Stimulated activated CD4-positive, alpha-beta T cell treated with anti-CD3 and anti-CD28 coated beads, Interleukin-1b, Interleukin-23, amount 100 ng/mL, for 4 hours (primary cell): ENCODE data around the gene MAGEF1.

ENCODE experiments used
- DNase-seq, 2 donors: peaks; one replicate each; pipeline ENCODE4 v3.0.0-alpha.2; 2020; ENCODE audit warnings: low read depth in 2 of 2

MAGEF1 gene

GRCh38 chr3:184725176-184725719 lies 13.4 kb upstream of the MAGEF1 start:
- DNase-seq: no peak

- DNase-seq: no peak
Measured at GRCh38 chr3:184724699-184725098, 12.8 kb upstream of the MAGEF1 start.

- DNase-seq: no peak
Measured at GRCh38 chr3:184719709-184720108, 7.8 kb upstream of the MAGEF1 start.

GRCh38 chr3:184718431-184718830 lies 6.6 kb upstream of the MAGEF1 start:
- DNase-seq: no peak

DNA sequence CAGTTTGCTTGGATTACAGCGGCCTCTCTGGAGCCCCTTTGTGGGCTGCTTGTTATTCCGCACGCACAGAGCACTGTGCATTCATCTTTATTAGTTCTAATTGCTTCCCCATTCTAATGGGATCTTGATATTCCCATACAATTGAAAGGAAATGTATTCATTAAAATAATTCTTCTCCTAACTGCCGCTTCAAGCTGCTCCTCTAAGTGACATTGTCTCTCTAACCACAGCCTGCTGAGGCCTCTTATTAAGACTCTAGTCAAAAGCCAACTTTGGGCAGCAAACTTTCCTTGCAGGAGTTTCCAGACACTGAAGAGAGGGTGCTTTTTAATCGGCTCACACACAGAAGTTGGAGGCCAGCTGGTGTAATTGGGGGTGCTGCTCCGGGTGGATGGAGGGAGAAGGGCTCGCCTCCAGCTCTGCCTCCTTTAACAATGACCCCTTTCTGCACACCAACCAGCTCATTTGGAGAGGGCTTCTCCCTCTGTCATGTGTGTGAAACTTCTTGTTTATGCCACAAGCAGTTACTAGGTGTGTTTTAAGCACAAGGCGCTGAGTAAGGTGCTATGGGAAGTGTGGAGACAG lies 5.6 kb upstream of the MAGEF1 start:
- no peak for DNase-seq

DNA sequence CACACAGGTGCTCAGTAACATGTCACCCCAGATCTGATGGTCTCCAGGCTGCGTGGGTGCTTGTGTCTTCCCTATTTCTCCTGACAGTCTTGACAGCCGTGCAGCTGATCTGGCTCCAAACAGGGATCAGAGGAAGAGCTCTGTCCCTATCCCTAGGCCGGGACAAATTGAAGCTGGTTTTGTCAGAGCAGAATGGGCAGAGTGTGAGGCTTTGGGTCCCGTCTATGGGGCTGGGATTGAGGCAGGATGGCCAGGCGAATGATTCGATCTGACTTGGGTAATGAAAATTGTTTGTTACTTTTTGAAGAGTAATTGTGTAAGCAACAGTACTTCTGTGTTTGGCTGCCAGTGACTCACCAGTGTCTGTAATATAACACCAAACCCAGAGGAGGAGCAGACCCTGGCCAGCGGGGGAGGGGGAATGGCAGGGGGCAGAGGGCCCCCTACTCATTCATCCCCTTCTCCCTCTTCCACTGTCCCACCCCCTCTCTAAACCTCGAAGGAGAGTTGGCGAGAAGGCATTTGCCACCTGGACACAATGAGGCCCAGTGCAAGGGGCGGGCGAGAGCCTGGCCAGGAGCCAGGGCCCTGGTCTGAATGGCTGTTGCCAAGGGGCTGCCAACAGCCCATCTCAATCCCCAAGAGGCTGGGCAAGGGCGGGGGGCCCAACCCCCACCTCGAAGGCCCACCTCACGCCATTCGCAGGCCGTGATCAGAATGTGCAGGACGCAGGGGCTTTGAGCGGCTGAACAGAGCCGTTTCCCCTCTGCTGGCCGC lies 4.9 kb upstream of the MAGEF1 start:
- no peak for DNase-seq

GRCh38 chr3:184715943-184716621 lies 4.2 kb upstream of the MAGEF1 start:
- no peak for DNase-seq

- no peak for DNase-seq
Measured at GRCh38 chr3:184713521-184713920, 1.7 kb upstream of the MAGEF1 start.

GRCh38 chr3:184713040-184713355 lies 1.1 kb upstream of the MAGEF1 start:
- no peak for DNase-seq

DNA sequence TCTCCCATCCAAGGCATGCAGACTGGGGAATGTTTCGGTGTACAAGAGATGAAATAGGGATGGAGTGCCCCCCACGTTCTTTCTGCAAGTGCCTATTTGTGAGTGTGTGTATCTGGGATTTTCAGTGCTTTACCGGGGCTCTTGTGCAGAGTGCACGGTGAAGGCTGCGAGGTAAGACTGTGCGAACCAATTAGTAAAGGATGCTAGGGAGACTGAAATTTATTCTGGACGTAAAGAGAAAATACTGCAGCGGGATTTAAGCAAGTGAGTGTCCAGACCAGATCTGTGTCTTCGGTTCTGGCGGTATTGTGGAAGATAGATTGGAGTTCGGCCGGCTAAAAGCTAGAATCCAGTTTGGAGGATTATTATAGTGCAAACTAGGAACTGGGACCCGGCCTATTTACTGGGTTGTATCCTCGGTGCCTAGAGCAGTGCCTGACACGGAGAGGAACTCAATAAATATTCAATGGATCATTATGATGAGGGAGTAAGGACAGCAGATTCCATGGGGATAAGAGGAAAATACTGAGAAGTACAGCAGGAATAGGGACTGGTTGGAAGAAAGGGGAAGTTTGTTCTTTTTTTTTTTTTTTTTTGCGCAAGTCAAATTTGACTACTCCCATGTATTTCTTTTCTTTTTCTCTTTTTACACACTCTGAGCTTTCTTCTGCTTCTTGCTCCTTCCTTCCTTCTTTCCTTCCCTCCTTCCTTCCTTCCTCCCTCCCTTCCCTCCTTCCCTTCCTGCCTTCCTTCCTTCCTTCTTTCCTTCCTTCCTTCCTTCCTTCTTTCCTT lies 580 bp upstream of the MAGEF1 start:
- no peak for DNase-seq

- DNase-seq: no peak
Measured at GRCh38 chr3:184710870-184711492, 883 bp downstream of the MAGEF1 start.

DNA sequence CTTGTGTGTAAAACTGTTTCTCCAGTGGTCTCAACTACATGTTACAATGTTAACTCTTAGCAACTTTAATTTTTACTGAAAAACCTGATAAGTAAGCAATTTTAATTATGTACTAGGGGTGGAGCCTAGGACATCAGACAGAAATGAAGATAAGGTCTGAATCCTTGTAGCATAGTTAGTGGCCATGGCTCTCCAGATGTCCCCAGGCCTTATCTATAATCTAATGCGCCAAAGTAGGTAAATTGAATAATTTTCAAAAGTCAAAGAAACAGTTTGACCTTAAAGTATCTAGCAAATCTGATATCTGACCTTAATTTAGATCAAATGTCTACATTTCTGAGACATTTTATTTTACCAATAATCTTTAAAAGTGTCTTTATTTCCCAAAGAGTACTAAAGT lies 8.2 kb downstream of the MAGEF1 start:
- DNase-seq: no peak

DNA sequence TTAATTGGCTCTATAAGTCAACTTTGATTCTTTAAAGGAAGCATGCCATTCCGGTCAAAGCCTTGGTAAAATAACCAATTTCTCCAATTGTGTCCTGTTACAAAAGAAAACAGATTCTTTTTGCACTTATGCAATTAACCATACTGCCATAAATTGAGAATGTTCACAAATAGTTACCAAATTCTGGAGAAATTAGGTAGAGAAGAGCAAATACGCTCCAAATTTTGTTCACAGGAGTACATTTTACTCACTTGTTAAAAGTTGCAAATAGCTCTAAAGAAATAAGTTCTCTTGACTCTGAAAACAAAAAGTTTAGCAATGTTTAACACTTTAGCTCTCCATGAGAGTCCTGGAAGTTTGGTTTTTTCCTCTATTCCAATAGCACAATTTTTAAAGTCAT lies 11.1 kb downstream of the MAGEF1 start:
- DNase-seq: no peak

GRCh38 chr3:184697845-184698244 lies 14.0 kb downstream of the MAGEF1 start:
- no peak for DNase-seq

- DNase-seq: no peak
Measured at GRCh38 chr3:184696697-184697096, 15.2 kb downstream of the MAGEF1 start.

DNA sequence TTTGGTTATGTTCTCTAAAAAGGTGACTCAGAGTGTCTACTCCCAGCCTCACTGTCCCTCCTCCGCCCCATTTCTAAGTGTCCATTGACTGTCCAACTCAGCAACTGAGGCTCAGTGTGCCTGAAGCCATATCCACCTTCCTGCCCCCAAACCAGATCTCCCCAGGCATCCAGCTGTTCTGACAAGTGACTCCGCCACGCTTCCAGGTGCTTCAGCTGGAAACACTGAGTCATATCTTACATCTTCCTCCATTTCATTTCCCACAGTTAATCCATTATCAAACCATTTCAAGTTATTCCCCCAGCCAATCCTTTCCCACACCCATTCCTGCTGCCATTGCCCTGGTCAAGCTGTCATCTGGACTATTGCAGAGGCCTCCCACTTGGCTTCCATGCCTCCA lies 17.1 kb downstream of the MAGEF1 start:
- no peak for DNase-seq

GRCh38 chr3:184694133-184694665 lies 17.7 kb downstream of the MAGEF1 start:
- DNase-seq: no peak

DNA sequence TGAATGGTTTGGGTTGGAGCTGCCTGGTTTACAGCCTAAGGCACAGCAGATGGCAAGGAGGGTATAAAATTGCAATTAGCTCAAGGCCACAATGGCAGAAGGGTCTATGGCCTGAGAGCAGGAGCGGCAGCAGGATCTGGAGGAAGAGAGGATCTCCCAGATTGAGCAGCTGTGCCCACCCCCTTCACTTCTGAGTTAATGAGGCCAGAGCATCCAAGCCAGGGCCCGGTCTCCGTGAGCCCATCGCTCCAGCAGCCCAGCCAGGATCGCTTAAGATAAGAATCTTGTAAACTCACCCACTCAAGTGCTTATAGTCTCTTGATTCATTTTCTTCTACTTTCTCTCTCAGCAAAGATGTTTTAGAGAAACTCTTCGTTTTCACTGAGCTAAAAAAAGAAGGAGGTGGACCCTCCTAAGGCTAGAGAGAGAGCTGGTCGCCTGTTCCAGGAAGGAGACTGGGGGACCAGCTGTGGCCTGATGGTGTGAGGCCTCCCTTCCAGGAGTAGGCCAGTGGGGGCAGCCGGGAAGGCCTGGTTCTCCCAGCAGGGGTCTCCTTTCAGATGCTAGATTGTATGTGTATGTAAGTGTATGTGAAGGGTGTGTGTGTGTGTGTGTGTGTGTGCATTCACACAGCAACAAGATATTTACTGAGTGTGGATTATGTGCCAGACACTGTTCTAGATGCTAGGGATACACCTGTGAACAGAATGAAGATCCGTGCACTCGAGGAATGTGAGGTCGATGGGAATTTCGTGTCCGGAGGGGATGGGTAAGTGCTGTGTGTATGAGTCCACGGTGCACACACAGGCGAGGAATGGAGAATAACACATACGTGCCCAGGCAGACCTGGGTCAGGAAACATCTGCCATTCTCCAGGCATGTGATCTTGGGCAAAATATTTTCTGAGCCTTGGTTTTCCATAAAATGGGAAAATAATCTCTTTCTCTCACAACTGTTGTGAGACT lies 18.6 kb downstream of the MAGEF1 start:
- DNase-seq: no peak

DNA sequence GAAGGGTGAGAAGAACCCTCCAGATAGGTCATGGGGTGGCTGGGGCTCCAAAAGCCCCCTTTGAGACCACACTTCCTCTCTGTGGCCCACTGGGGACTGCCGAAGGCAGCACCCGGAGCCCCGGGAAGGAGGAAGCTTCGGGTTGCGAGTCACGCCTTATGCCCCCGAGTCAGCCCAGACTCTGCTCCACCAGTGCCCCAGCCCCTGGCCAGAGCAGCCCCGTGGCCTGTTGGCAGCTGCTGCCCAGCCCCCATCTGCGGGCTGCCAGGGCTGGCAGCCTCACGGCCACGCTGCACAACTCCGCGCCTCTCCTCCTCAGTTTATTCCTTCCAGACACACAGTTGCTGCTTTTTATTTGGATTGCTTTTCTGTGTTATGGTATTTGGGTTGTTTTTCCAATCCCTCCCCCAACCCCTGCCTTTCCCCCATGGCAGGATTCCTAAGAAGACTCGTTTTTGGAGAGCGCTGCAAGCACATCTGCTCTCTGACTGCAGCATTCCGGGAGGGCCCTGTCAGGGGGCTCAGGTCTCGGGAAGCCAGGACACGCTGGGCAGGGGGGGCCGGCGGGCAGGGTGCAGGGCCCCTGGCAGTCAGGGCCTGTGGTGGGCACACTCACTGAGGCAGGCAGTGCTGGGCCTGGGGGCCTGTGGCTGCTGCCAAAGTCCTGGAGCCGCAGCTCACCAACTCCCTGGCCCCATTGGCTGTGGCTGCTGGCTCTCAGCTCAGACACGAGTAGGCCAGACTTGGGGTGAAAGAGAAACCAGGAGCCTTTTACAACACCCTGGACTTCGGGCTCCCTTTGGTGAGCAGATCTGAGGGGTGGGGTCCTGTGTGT lies 20.2 kb downstream of the MAGEF1 start:
- no peak for DNase-seq
